Liver (tissue), 9 donors: ENCODE data around the gene B3GALT5. TPM values are rescaled to one million over a fixed set of nuclear protein-coding genes. Genes with fewer than 3 reads are reported as not detected.

Source experiments
- DNase-seq: peaks from one replicate; pipeline ENCODE4 v3.0.0-alpha.2; 2017; ENCODE audit warnings: low spot score
- H3K27ac ChIP-seq, 2 donors: one replicate each; pipeline ENCODE4 v1.7.0; 2013; ENCODE audit warnings: inconsistent platforms in 2 of 2, low read length in 2 of 2, control low read depth in 1 of 2, low read depth in 1 of 2, mild to moderate bottlenecking in 1 of 2
- H3K27me3 ChIP-seq, 4 donors: one replicate each; pipeline versions ENCODE4 v1.6.1 to v1.7.0; 2013; ENCODE audit warnings: low read length in 3 of 4, inconsistent platforms in 1 of 4, mild to moderate bottlenecking in 1 of 4, moderate library complexity in 1 of 4; ENCODE audit not compliant: control insufficient read depth in 4 of 4, insufficient read depth in 4 of 4
- H3K36me3 ChIP-seq, 4 donors: one replicate each; pipeline versions ENCODE4 v1.6.1 to v1.7.0; 2013; ENCODE audit warnings: low read length in 3 of 4, mild to moderate bottlenecking in 3 of 4, low read depth in 1 of 4, moderate library complexity in 1 of 4; ENCODE audit not compliant: control insufficient read depth in 4 of 4, insufficient read depth in 3 of 4
- H3K4me1 ChIP-seq, 4 donors: one replicate each; pipeline versions ENCODE4 v1.6.1 to v1.7.0; 2013; ENCODE audit warnings: low read length in 3 of 4, mild to moderate bottlenecking in 3 of 4, moderate library complexity in 1 of 4; ENCODE audit not compliant: control insufficient read depth in 4 of 4, insufficient read depth in 4 of 4
- H3K4me3 ChIP-seq, 3 donors: one replicate each; pipeline versions ENCODE4 v1.6.1 to v1.7.0; 2013; ENCODE audit warnings: low read length in 3 of 3, control low read depth in 1 of 3, low read depth in 1 of 3, mild to moderate bottlenecking in 1 of 3
- H3K9ac ChIP-seq, 2 donors: one replicate each; pipeline ENCODE4 v1.7.0; 2013; ENCODE audit warnings: low read length in 2 of 2, mild to moderate bottlenecking in 2 of 2, moderate library complexity in 2 of 2, control low read depth in 1 of 2, low read depth in 1 of 2
- H3K9me3 ChIP-seq, 4 donors: one replicate each; pipeline versions ENCODE4 v1.6.1 to v1.7.0; 2013; ENCODE audit warnings: low read length in 3 of 4; ENCODE audit not compliant: control insufficient read depth in 4 of 4
- ATF3 ChIP-seq: IDR thresholded peaks from 2 replicates; pipeline ENCODE4 v1.6.1; 2016; ENCODE audit warnings: antibody characterized with exemption
- CTCF ChIP-seq: fragments of 150-350 bp; IDR thresholded peaks from 2 replicates; pipeline ENCODE4 v1.5.1; 2017; ENCODE audit warnings: improper control_type of control experiment, low read depth, low read length; ENCODE audit not compliant: missing input control
- FOXA2 ChIP-seq: IDR thresholded peaks from 2 replicates; pipeline ENCODE4 v1.6.1; 2016; ENCODE audit warnings: antibody characterized with exemption
- GABPA ChIP-seq, 2 donors: IDR thresholded peaks in 1 of 2; conservative IDR thresholded peaks in 1 of 2; 2 replicates each; pipeline ENCODE4 v1.6.1; 2016; ENCODE audit warnings: antibody characterized with exemption in 2 of 2, mild to moderate bottlenecking in 1 of 2, moderate library complexity in 1 of 2
- HNF4A ChIP-seq, 2 donors: conservative IDR thresholded peaks; 2 replicates each; pipeline ENCODE4 v1.6.1; 2016; ENCODE audit warnings: antibody characterized with exemption in 2 of 2, mild to moderate bottlenecking in 2 of 2
- HNF4G ChIP-seq: IDR thresholded peaks from 2 replicates; pipeline ENCODE4 v1.6.1; 2016; ENCODE audit warnings: antibody characterized with exemption
- JUND ChIP-seq, 2 donors: IDR thresholded peaks; 2 replicates each; pipeline ENCODE4 v1.6.1; 2016; ENCODE audit warnings: antibody characterized with exemption in 2 of 2
- MAX ChIP-seq: IDR thresholded peaks from 2 replicates; pipeline ENCODE4 v1.6.1; 2016; ENCODE audit warnings: antibody characterized with exemption
- NR2F2 ChIP-seq: IDR thresholded peaks from 2 replicates; pipeline ENCODE4 v1.6.1; 2016; ENCODE audit warnings: antibody characterized with exemption
- RAD21 ChIP-seq, 2 donors: IDR thresholded peaks; 2 replicates each; pipeline ENCODE4 v1.6.1; 2016; ENCODE audit warnings: antibody characterized with exemption in 2 of 2, mild to moderate bottlenecking in 2 of 2
- REST ChIP-seq: IDR thresholded peaks from 2 replicates; pipeline ENCODE4 v1.6.1; 2016; ENCODE audit warnings: antibody characterized with exemption, mild to moderate bottlenecking
- RXRA ChIP-seq, 2 donors: IDR thresholded peaks; 2 replicates each; pipeline ENCODE4 v1.6.1; 2017 to 2018; ENCODE audit warnings: antibody characterized with exemption in 2 of 2, mild to moderate bottlenecking in 1 of 2
- SP1 ChIP-seq: IDR thresholded peaks from 2 replicates; pipeline ENCODE4 v1.6.1; 2018; ENCODE audit warnings: antibody characterized with exemption, mild to moderate bottlenecking
- YY1 ChIP-seq: IDR thresholded peaks from 2 replicates; pipeline ENCODE4 v1.6.1; 2016; ENCODE audit warnings: antibody characterized with exemption, mild to moderate bottlenecking
- WGBS: extraction: QIAGEN DNeasy Blood & Tissue Kit; methylation state at CpG from one replicate; pipeline ENCODE4 v1.1.7; 2013; 5-methylcytosine and 5-hydroxymethylcytosine counted together
- polyA plus RNA-seq, 2 donors: library from polyadenylated mRNA; stranded (reverse) in 1 of 2; unstranded in 1 of 2; fragments of 200-250 nt in 1 of 2; fragments of >200 nt in 1 of 2; fragmentation: Nextera tagmentation in 1 of 2; extraction: Ambion mirVana in 1 of 2; gene quantifications; one replicate each; pipeline versions ENCODE4 v1.2.1 to v1.2.3, GENCODE V29; 2013 to 2015
- total RNA-seq, 2 donors: library from RNA; depleted of rRNA; stranded (reverse); fragments of >200 nt; gene quantifications; one replicate each; pipeline ENCODE4 v1.2.3, GENCODE V29; 2014
- donor health status: healthy.
- donor health status: healthy.
- donor health status: healthy.
- donor health status: healthy.
- donor health status: healthy.

Gene B3GALT5
- total and polyA plus RNA-seq, 4 donors = 0.05 to 0.33 (median 0.10) TPM

GRCh38 chr21:39580744-39581143, 32.0 kb upstream of the B3GALT5 start:
- H3K4me1 ChIP-seq = no peaks in the 10 kb centered on the region
- WGBS = 36% methylated on average over 2 of the region's 2 CpGs
- no peaks in the 10 kb centered on the region for H3K36me3 ChIP-seq
- no peak for TF ChIP-seq REST
- no peak for TF ChIP-seq JUND (IDR thresholded peaks at IDR 0.05)
- no peak for TF ChIP-seq RXRA (IDR thresholded peaks at IDR 0.05)
- no peak for TF ChIP-seq CTCF
- no peak for TF ChIP-seq GABPA (IDR thresholded peaks at IDR 0.05 in 1 of 2, conservative IDR thresholded peaks at IDR 0.05 in 1 of 2)
- no peak for TF ChIP-seq RAD21 (IDR thresholded peaks at IDR 0.05)
- no peak for TF ChIP-seq HNF4G
- no peak for TF ChIP-seq NR2F2
- no peak overlapping the region for H3K9ac ChIP-seq
- DNase-seq = no peak
- H3K9me3 ChIP-seq = no peaks in the 10 kb centered on the region
- H3K4me3 ChIP-seq = no peak overlapping the region
- no peak overlapping the region for H3K27ac ChIP-seq
- H3K27me3 ChIP-seq = no peaks in the 10 kb centered on the region

GRCh38 chr21:39581414-39581813, 31.3 kb upstream of the B3GALT5 start:
- H3K36me3 ChIP-seq = no peaks in the 10 kb centered on the region
- TF ChIP-seq RXRA (IDR thresholded peaks at IDR 0.05) = no peak
- no peak for TF ChIP-seq NR2F2
- no peak for TF ChIP-seq GABPA (IDR thresholded peaks at IDR 0.05 in 1 of 2, conservative IDR thresholded peaks at IDR 0.05 in 1 of 2)
- TF ChIP-seq CTCF = no peak
- TF ChIP-seq REST = no peak
- no peak for TF ChIP-seq ATF3
- no peak for TF ChIP-seq FOXA2
- TF ChIP-seq SP1 = no peak
- no peak for TF ChIP-seq YY1
- no peak for TF ChIP-seq HNF4A (conservative IDR thresholded peaks at IDR 0.05)
- no peak for TF ChIP-seq JUND (IDR thresholded peaks at IDR 0.05)
- no peak for TF ChIP-seq MAX
- 85% methylated on average over 3 of the region's 3 CpGs for WGBS
- no peaks in the 10 kb centered on the region for H3K4me1 ChIP-seq
- no peak for DNase-seq
- no peak overlapping the region for H3K9ac ChIP-seq
- no peaks in the 10 kb centered on the region for H3K9me3 ChIP-seq
- no peaks in the 10 kb centered on the region for H3K27me3 ChIP-seq
- no peak overlapping the region for H3K4me3 ChIP-seq
- H3K27ac ChIP-seq = no peak overlapping the region
